Endothelial cell of umbilical vein (primary cell): ENCODE data around the gene NAALAD2. TPM values are rescaled to one million over a fixed set of nuclear protein-coding genes. Genes with fewer than 3 reads are reported as not detected.

Experiments used
- BruUV-seq: library from RNA; stranded (reverse); fragments of 400-500 nt; replicated peaks from 2 replicates; lab custom pipeline; 2021; lab: Mats Ljungman, UMichigan
- CTCF ChIA-PET: fragments of 300-600, 350-600 bp; sonication (Branson Sonifier 250); formaldehyde crosslinking; loops from one replicate; lab custom pipeline; 2021; ENCODE audit warnings: antibody characterized with exemption, inconsistent platforms; lab: Charles Lee
- POLR2A ChIA-PET: fragments of 300-600, 350-600 bp; sonication (Branson Sonifier 250); formaldehyde crosslinking; loops from one replicate; lab custom pipeline; 2021; ENCODE audit warnings: antibody characterized with exemption, inconsistent platforms; lab: Charles Lee
- DNase-seq: peaks from one replicate; pipeline ENCODE4 v3.0.0-alpha.2; 2011; ENCODE audit warnings: low read depth, low spot score
- FAIRE-seq: peaks from 2 replicates; lab custom pipeline; 2011; peaks lifted over from hg19 to GRCh38; lab: Jason Lieb, UNC
- H2AFZ ChIP-seq: 2 replicates; pipeline ENCODE4 v1.6.0; 2012; ENCODE audit warnings: low read depth, low read length, control low read depth, inconsistent platforms
- H3K27ac ChIP-seq: 2 replicates; pipeline ENCODE4 v1.5.1; 2011; ENCODE audit warnings: low read depth, mild to moderate bottlenecking, control low read depth, low read length, moderate library complexity; ENCODE audit not compliant: insufficient read depth
- H3K27me3 ChIP-seq, 2 experiments: 2 replicates each; pipeline versions ENCODE4 v1.6.0 to v1.6.1; 2011; ENCODE audit warnings: low read length in 2 of 2, mixed read lengths in 1 of 2; ENCODE audit not compliant: control insufficient read depth in 2 of 2, insufficient read depth in 2 of 2
- H3K36me3 ChIP-seq, 2 experiments: 2 replicates in 1 of 2; 3 replicates in 1 of 2; pipeline ENCODE4 v1.5.1; 2011; ENCODE audit warnings: low read length in 2 of 2, mild to moderate bottlenecking in 1 of 2, moderate library complexity in 1 of 2; ENCODE audit not compliant: control insufficient read depth in 2 of 2, insufficient read depth in 2 of 2; ENCODE audit errors: extremely low read depth in 1 of 2
- H3K4me1 ChIP-seq: 3 replicates; pipeline ENCODE4 v1.5.1; 2011; ENCODE audit warnings: mild to moderate bottlenecking, low read length; ENCODE audit not compliant: control insufficient read depth, insufficient read depth; ENCODE audit errors: extremely low read depth
- H3K4me2 ChIP-seq: 2 replicates; pipeline ENCODE4 v1.6.1; 2011; ENCODE audit warnings: low read length, control low read depth, mixed read lengths; ENCODE audit not compliant: insufficient read depth
- H3K4me3 ChIP-seq, 3 experiments: fragments of 200-600 bp in 1 of 3; sonication (generic), shearing (Covaris generic) in 1 of 3; replicated peaks in 1 of 3; 2 replicates each; pipeline ENCODE4 v1.5.1; 2011 to 2016; ENCODE audit warnings: control low read depth in 3 of 3, low read length in 3 of 3, mild to moderate bottlenecking in 2 of 3, inconsistent platforms in 1 of 3, low read depth in 1 of 3, moderate library complexity in 1 of 3; ENCODE audit not compliant: insufficient read depth in 1 of 3
- H3K79me2 ChIP-seq: 2 replicates; pipeline ENCODE4 v1.6.0; 2012; ENCODE audit warnings: low read length, inconsistent platforms; ENCODE audit not compliant: control insufficient read depth, insufficient read depth
- H3K9ac ChIP-seq: replicated peaks from 2 replicates; pipeline ENCODE3; 2011; ENCODE audit warnings: low read length, control low read depth; ENCODE audit not compliant: insufficient read depth; ENCODE audit errors: extremely low read depth
- H3K9me1 ChIP-seq: replicated peaks from 3 replicates; pipeline ENCODE4 v1.6.0; 2011; ENCODE audit warnings: mild to moderate bottlenecking, low read length; ENCODE audit not compliant: control insufficient read depth, insufficient read depth; ENCODE audit errors: extremely low read depth
- H3K9me3 ChIP-seq: replicated peaks from 2 replicates; pipeline ENCODE4 v1.5.1; 2012; ENCODE audit warnings: low read length, inconsistent platforms; ENCODE audit not compliant: control insufficient read depth, insufficient read depth
- H4K20me1 ChIP-seq: replicated peaks from 2 replicates; pipeline ENCODE3; 2011; ENCODE audit warnings: mild to moderate bottlenecking, low read length; ENCODE audit not compliant: control insufficient read depth, insufficient read depth; ENCODE audit errors: extremely low read depth
- CTCF ChIP-seq, 2 donors: IDR thresholded peaks; 1 replicate in 1 of 2; 2 replicates in 1 of 2; pipeline ENCODE4 v1.5.1; 2011; ENCODE audit warnings: low read length in 2 of 2, mild to moderate bottlenecking in 2 of 2, moderate library complexity in 2 of 2, control low read depth in 1 of 2, inconsistent platforms in 1 of 2, low read depth in 1 of 2; ENCODE audit not compliant: insufficient read depth in 1 of 2; ENCODE audit errors: extremely low read depth in 1 of 2
- EZH2 ChIP-seq: IDR thresholded peaks from 2 replicates; pipeline ENCODE4 v1.6.1; 2012; ENCODE audit warnings: borderline replicate concordance, low read depth, mild to moderate bottlenecking, moderate library complexity, low read length, inconsistent platforms; ENCODE audit not compliant: severe bottlenecking
- GATA2 ChIP-seq: IDR thresholded peaks from 2 replicates; pipeline ENCODE4 v1.7.0; 2011; ENCODE audit warnings: low read depth, mild to moderate bottlenecking, moderate library complexity, mixed read lengths, low read length; ENCODE audit not compliant: insufficient read length, insufficient read depth
- JUN ChIP-seq: IDR thresholded peaks from 2 replicates; pipeline ENCODE4 v1.6.1; 2011; ENCODE audit warnings: borderline replicate concordance, low read depth; ENCODE audit not compliant: insufficient read length, insufficient read depth
- MAX ChIP-seq: IDR thresholded peaks from 2 replicates; pipeline ENCODE4 v1.6.1; 2011; ENCODE audit not compliant: insufficient read depth, insufficient read length
- MYC ChIP-seq: IDR thresholded peaks from one replicate; pipeline ENCODE4 v1.6.1; 2011; ENCODE audit warnings: mild to moderate bottlenecking, low read depth, low read length
- POLR2A ChIP-seq: IDR thresholded peaks from 2 replicates; pipeline ENCODE4 v1.6.1; 2012; ENCODE audit warnings: low read depth, mild to moderate bottlenecking, control low read depth, low read length
- POLR2AphosphoS5 ChIP-seq: IDR thresholded peaks from 2 replicates; pipeline ENCODE4 v1.6.1; 2012; ENCODE audit warnings: low read depth, mild to moderate bottlenecking, control low read depth, low read length, moderate library complexity; ENCODE audit not compliant: insufficient read depth
- dilution Hi-C: fragments of 300-500 bp; cut with MboI; formaldehyde crosslinking; loops from one replicate; pipeline ENCODE4 v1.15.0; 2019; ENCODE audit warnings: low sequenced_read_pairs; ENCODE audit not compliant: extremely low pct_ligation_motif_present
- intact Hi-C: fragments of 100-400 bp; cut with micrococcal nuclease; formaldehyde crosslinking; loops from one replicate; pipeline ENCODE4 v1.10.0; 2022
- polyA plus RNA-seq, 4 experiments: library from polyadenylated mRNA; depleted of rRNA in 3 of 4; stranded (reverse) in 3 of 4; unstranded in 1 of 4; fragments of >200 nt; gene quantifications; 2 replicates each; pipeline versions ENCODE4 v1.2.1 to v1.2.3, GENCODE V29; 2011 to 2012; ENCODE audit warnings: missing spikeins in 1 of 4
- total RNA-seq: library from RNA; stranded (reverse); gene quantifications from 2 replicates; pipeline ENCODE4 v1.2.3, GENCODE V29; 2021

NAALAD2 gene
- total and polyA plus RNA-seq, 2 donors (not counting 3 experiments of a cell fraction or from before 2014, with no cell fraction given) = 0.66 to 1.1 TPM

- no peak for TF ChIP-seq POLR2AphosphoS5
- no peak for TF ChIP-seq EZH2
- TF ChIP-seq CTCF (IDR thresholded peaks at IDR 0.05; ENCODE audit: extremely low read depth in 1 of 2, insufficient read depth in 1 of 2, low read depth in 1 of 2, low read length in 2 of 2) = no peak
- TF ChIP-seq POLR2A = no peak
- TF ChIP-seq MYC = no peak
- TF ChIP-seq JUN = no peak
- TF ChIP-seq GATA2 = no peak
- no peak for TF ChIP-seq MAX
- no peak overlapping the region for H3K27ac ChIP-seq
- H3K9me3 ChIP-seq = no peaks in the 10 kb centered on the region
- H2AFZ ChIP-seq = no peak overlapping the region
- POLR2A ChIA-PET = no interaction called here
- no peaks in the 10 kb centered on the region for H4K20me1 ChIP-seq
- no peak overlapping the region for H3K9ac ChIP-seq
- intact Hi-C loops = no loop called here
- H3K4me1 ChIP-seq = no peaks in the 10 kb centered on the region
- dilution Hi-C loops = no loop called here
- no peak overlapping the region for H3K4me3 ChIP-seq
- no peaks in the 10 kb centered on the region for H3K36me3 ChIP-seq
- H3K9me1 ChIP-seq = no peaks in the 10 kb centered on the region
- BruUV-seq = no TSS peak
- CTCF ChIA-PET = interaction anchor here (0.6 to 1.0 kb wide), 2 partner anchors 11 to 1414 kb away, joined by 3 read pairs; no protein-coding TSS in a partner anchor
- no peak for FAIRE-seq
- H3K4me2 ChIP-seq = no peak overlapping the region
- H3K79me2 ChIP-seq = no peaks in the 10 kb centered on the region
- DNase-seq = no peak
- H3K27me3 ChIP-seq = peaks cover 3 to 25% of the 10 kb centered on the region in 2 experiments
These were observed 95.3 kb downstream of the NAALAD2 start for GRCh38 chr11:90229791-90230190.
